GM19240 (cell line): ENCODE measurements around the gene USP48.
"Not testable (repeated sequence)": the region's sequence is repeated elsewhere in the genome, so short reads cannot be mapped to it uniquely, and the experiment has no call there.

Experiments
- DNase-seq: peaks from one replicate; pipeline ENCODE4 v3.0.0; 2011; ENCODE audit warnings: low spot score; ENCODE audit not compliant: insufficient read length

Gene USP48

GRCh38 chr1:21775550-21775914 is 7.4 kb downstream of the USP48 start:
- DNase-seq, result no peak

GRCh38 chr1:21774835-21775549 is 8.0 kb downstream of the USP48 start:
- no peak for DNase-seq

GRCh38 chr1:21773585-21773984 is 9.4 kb downstream of the USP48 start:
- DNase-seq, result no peak

GRCh38 chr1:21771672-21772071 is 11.3 kb downstream of the USP48 start:
- not testable (repeated sequence) for DNase-seq

GRCh38 chr1:21770602-21771001 is 12.3 kb downstream of the USP48 start:
- DNase-seq, result not testable (repeated sequence)

- no peak for DNase-seq
Observed at GRCh38 chr1:21770201-21770600, 12.7 kb downstream of the USP48 start.

- DNase-seq, result not testable (repeated sequence)
Observed at GRCh38 chr1:21767106-21767505, 15.8 kb downstream of the USP48 start.

GRCh38 chr1:21766210-21766609 is 16.7 kb downstream of the USP48 start:
- no peak for DNase-seq

GRCh38 chr1:21764615-21765423 is 18.1 kb downstream of the USP48 start:
- no peak for DNase-seq

- no peak for DNase-seq
Observed at GRCh38 chr1:21763694-21764419, 19.1 kb downstream of the USP48 start.

- DNase-seq, result no peak
Observed at GRCh38 chr1:21763236-21763635, 19.7 kb downstream of the USP48 start.

- DNase-seq, result no peak
Observed at GRCh38 chr1:21762022-21762404, 20.9 kb downstream of the USP48 start.

GRCh38 chr1:21761052-21761451 is 21.9 kb downstream of the USP48 start:
- no peak for DNase-seq

- DNase-seq, result no peak
Observed at GRCh38 chr1:21759818-21760217, 23.1 kb downstream of the USP48 start.

GRCh38 chr1:21759182-21759581 is 23.8 kb downstream of the USP48 start:
- DNase-seq, result no peak

GRCh38 chr1:21758614-21759013 is 24.3 kb downstream of the USP48 start:
- DNase-seq, result no peak

- no peak for DNase-seq
Observed at GRCh38 chr1:21756393-21757089, 26.4 kb downstream of the USP48 start.

GRCh38 chr1:21755067-21755466 is 27.9 kb downstream of the USP48 start:
- DNase-seq, result no peak

- DNase-seq, result no peak
Observed at GRCh38 chr1:21754583-21754982, 28.4 kb downstream of the USP48 start.

- DNase-seq, result no peak
Observed at GRCh38 chr1:21752186-21752585, 30.8 kb downstream of the USP48 start.

- no peak for DNase-seq
Observed at GRCh38 chr1:21751281-21751680, 31.7 kb downstream of the USP48 start.

- no peak for DNase-seq
Observed at GRCh38 chr1:21750841-21751240, 32.1 kb downstream of the USP48 start.
